GM12873 (cell line): Measurements from ENCODE around the gene MAT2B.

Experiments used
- TF ChIP-seq, protein P1 (sequence below): IDR thresholded peaks from 2 replicates; pipeline ENCODE4 v1.5.1; 2012; ENCODE audit warnings: low read depth, mild to moderate bottlenecking, moderate library complexity, low read length, control low read depth; ENCODE audit not compliant: insufficient read depth; ENCODE audit errors: missing control alignments

Gene MAT2B

DNA sequence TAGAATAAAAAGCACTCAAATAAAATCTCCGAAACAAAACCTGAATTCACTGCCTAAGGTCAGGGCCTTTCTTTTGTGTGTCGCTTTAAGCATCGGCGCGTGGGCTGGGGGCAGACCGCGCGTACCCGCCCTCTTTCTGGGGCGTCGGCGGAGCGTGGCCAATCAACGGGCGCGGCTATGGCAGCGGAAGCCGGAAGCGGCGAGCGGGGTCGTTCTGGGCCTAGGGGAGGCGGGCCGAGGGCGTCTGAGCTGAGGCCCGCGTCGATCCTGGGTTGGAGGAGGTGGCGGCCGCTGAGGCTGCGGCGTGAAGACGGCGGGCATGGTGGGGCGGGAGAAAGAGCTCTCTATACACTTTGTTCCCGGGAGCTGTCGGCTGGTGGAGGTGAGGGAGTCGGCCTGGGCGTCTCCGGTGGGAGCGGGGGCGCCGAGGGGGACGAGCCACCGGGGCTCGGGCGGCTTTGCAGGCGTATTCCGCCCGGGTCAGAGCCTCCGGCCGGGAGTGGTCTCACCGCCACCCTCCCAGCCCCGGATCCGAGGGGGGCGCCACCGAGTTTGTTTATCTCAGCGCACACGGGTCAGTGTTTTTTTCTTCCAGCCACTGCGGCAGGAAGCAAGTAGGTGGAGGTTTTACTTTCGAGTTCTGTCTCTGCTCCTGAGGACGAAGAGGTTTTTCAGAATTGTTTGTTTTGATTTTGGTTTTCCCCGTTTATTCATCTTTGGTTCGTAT, at the start of gene MAT2B:
Gene MAT2B, plus strand, starts transcription at position 252 of the 727 bp plus-strand sequence. Its CDS starts 68 bp downstream, at position 320.
- TF ChIP-seq, protein P1, sequence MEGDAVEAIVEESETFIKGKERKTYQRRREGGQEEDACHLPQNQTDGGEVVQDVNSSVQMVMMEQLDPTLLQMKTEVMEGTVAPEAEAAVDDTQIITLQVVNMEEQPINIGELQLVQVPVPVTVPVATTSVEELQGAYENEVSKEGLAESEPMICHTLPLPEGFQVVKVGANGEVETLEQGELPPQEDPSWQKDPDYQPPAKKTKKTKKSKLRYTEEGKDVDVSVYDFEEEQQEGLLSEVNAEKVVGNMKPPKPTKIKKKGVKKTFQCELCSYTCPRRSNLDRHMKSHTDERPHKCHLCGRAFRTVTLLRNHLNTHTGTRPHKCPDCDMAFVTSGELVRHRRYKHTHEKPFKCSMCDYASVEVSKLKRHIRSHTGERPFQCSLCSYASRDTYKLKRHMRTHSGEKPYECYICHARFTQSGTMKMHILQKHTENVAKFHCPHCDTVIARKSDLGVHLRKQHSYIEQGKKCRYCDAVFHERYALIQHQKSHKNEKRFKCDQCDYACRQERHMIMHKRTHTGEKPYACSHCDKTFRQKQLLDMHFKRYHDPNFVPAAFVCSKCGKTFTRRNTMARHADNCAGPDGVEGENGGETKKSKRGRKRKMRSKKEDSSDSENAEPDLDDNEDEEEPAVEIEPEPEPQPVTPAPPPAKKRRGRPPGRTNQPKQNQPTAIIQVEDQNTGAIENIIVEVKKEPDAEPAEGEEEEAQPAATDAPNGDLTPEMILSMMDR: peak; percentile 56

DNA sequence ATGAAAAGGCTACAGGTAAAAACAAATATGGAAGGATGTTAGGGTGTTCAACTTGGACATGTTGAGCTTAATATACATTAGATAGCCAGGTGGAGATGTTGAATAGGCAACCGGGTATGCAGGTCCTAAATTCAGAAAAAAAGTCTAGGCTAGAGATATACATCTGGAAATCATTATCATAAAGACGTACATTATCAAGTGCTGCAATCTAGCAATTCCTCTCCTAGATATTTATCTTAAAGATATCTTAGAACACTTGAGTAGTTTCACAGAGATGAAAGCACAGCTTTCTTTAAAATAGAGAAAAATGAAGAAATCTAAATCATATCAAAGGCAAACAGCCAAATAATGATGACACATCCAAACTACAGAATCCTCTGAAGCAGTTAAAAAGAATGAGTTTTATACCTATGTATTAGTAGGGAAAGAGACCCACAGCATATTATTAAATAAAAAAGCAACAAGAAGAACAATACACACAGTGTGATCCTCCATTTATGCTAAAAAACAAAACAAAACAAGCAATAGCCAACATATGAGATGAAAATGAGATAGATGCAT, 49.3 kb upstream of the MAT2B start:
- TF ChIP-seq, protein P1: no peak

DNA sequence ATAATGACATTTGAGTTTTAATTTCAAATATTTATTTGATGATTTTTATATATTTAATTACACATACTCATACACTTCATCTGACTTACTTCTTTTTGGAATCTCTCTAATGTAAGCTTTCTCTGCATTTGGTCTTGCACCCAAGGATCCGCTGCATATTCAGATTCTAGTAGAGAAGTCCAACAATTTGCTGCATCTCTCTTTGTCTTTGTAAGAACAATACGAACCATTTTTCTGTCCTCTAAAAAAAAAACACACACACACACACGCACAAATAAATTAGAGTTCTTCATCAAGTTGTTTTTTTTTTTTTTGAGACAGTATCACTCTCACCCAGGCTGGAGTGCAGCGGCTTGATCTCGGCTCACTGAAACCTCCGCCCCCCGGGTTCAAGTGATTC, 48.6 kb upstream of the MAT2B start:
- TF ChIP-seq, protein P1: no peak

GRCh38 chr5:163458778-163459385, 46.5 kb upstream of the MAT2B start:
- TF ChIP-seq, protein P1: no peak

DNA sequence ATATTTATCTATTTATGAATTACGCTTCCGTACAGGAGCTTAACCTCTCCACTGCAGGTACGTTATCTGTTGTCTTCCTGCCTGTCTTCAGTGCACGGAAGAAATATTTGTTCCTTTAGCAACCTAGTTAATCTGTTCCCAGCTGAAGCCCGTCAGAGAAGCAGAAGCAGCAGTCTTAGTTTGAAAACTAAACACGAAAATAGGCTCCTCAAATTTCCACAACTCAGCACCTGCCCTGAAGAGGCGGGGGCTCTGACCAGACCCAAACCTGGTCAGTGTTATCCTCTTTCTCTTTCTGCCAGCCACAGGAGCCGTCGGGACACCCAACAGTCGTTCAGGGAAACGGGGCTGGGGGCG, 46.0 kb upstream of the MAT2B start:
- TF ChIP-seq, protein P1: no peak

- TF ChIP-seq, protein P1: peak; percentile 25
Observed at GRCh38 chr5:163459819-163460561, 45.4 kb upstream of the MAT2B start, which contains the start of gene NUDCD2. TSS of gene NUDCD2 (minus strand) at chr5:163460102. CDS start at chr5:163460050, 52 bp downstream.
